Upper lobe of left lung (tissue), 6 donors: ENCODE measurements around the gene TCTN3. TPM values are rescaled to one million over a fixed set of nuclear protein-coding genes. Genes with fewer than 3 reads are reported as not detected.

Experiments used
- ATAC-seq, 2 donors: fragments of 200-7000 bp; cut with Tn5 transposase; one replicate each; pipeline ENCODE4 v1.9.1; 2022; ENCODE audit warnings: mild to moderate bottlenecking in 2 of 2, moderate library complexity in 2 of 2; ENCODE audit not compliant: low FRiP score in 2 of 2
- DNase-seq, 2 donors: peaks; one replicate each; pipeline ENCODE4 v3.0.0-alpha.2; 2019 to 2020
- H3K27ac ChIP-seq, 4 donors: fragments of 200-600 bp; sonication (generic); one replicate each; pipeline ENCODE4 v1.5.1; 2016 to 2019
- H3K27me3 ChIP-seq, 4 donors: fragments of 200-600 bp; sonication (generic); one replicate each; pipeline ENCODE4 v1.5.1; 2017 to 2019
- H3K36me3 ChIP-seq, 4 donors: fragments of 200-600 bp; sonication (generic); one replicate each; pipeline ENCODE4 v1.5.1; 2016 to 2019
- H3K4me1 ChIP-seq, 4 donors: fragments of 200-600 bp; sonication (generic); one replicate each; pipeline ENCODE4 v1.5.1; 2018 to 2019
- H3K4me3 ChIP-seq, 4 donors: fragments of 200-600 bp; sonication (generic); one replicate each; pipeline ENCODE4 v1.5.1; 2017 to 2019; ENCODE audit warnings: mild to moderate bottlenecking in 2 of 4, moderate library complexity in 1 of 4
- H3K9me3 ChIP-seq, 4 donors: fragments of 200-600 bp; sonication (generic); one replicate each; pipeline ENCODE4 v1.5.1; 2018 to 2019
- EP300 ChIP-seq, 4 donors: sonication (generic); formaldehyde crosslinking; IDR thresholded peaks; one replicate each; pipeline ENCODE4 v1.5.1; 2017; ENCODE audit warnings: antibody characterized with exemption in 4 of 4, control low read depth in 2 of 4
- POLR2A ChIP-seq, 4 donors: fragments of 450-650 bp; IDR thresholded peaks; one replicate each; pipeline ENCODE4 v1.5.1; 2016 to 2017; ENCODE audit warnings: antibody characterized with exemption in 4 of 4, mild to moderate bottlenecking in 2 of 4
- POLR2AphosphoS5 ChIP-seq, 2 donors: sonication (generic); formaldehyde crosslinking; IDR thresholded peaks; one replicate each; pipeline ENCODE4 v1.5.1; 2017; ENCODE audit warnings: antibody characterized with exemption in 2 of 2
- whole genome bisulfite sequencing, 2 donors: methylation state at CpG; one replicate each; pipeline ENCODE4 v1.1.5; 2017 to 2018; 5-methylcytosine and 5-hydroxymethylcytosine counted together
- total RNA-seq, 6 donors: library from RNA; depleted of rRNA in 4 of 6; stranded (reverse); fragments of >200 nt in 4 of 6; gene quantifications; one replicate each; pipeline versions ENCODE4 v1.1.0 to v1.2.1, GENCODE V29; 2016 to 2021
- TF ChIP-seq, protein P1 (sequence below), 6 experiments: fragments of 450-650 bp in 4 of 6; fragments of 200-600 bp in 2 of 6; sonication (generic) in 2 of 6; IDR thresholded peaks; one replicate each; pipeline ENCODE4 v1.5.1; 2016 to 2019; ENCODE audit warnings: antibody characterized with exemption in 6 of 6
- donor health status: DM: no; HTN: no; CAD: no; lungs with moderate emphysema.
- donor health status: DM: no; HTN: yes; CAD: no; lungs with severe emphysema.

Gene TCTN3, protein sequence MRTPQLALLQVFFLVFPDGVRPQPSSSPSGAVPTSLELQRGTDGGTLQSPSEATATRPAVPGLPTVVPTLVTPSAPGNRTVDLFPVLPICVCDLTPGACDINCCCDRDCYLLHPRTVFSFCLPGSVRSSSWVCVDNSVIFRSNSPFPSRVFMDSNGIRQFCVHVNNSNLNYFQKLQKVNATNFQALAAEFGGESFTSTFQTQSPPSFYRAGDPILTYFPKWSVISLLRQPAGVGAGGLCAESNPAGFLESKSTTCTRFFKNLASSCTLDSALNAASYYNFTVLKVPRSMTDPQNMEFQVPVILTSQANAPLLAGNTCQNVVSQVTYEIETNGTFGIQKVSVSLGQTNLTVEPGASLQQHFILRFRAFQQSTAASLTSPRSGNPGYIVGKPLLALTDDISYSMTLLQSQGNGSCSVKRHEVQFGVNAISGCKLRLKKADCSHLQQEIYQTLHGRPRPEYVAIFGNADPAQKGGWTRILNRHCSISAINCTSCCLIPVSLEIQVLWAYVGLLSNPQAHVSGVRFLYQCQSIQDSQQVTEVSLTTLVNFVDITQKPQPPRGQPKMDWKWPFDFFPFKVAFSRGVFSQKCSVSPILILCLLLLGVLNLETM
- 10 to 100 TPM; 12.6 to 27.6 (median 25.5) TPM for total RNA-seq

DNA sequence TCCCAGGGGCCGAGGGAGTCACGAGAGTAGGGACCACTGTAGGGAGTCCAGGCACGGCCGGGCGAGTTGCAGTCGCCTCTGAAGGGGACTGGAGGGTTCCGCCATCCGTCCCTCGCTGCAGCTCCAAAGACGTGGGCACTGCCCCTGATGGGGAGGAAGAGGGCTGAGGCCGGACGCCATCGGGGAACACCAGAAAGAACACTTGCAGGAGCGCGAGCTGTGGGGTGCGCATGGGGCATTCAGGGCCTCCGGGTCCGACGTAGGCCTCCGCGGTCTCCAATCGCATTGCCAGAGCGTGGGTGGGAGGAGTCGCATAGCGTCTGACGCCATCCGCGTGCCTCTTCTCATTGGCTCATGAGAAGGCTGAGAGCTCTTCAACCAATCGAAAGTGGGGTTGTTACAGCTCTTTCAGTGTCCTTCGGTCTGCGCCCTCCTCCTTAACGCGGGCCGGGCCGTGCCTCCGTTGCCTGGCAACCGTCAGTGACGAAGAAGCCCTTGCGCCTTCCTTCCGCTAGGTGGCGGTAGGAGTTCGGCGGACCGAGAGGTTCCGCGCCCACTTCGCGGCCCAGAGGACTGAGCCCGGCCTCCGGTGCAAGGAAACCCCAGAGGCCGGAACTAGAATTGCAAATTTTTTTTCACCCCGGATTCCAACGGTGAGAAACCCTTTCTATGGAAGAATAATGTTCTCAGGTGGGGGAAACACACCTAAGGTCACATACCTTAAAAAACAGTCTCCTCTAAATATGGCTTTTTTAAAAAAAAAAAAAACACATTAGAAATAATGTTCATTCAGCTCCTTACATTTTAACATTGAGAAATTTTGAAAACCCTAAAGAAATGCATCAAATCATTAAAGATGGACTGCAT is at the start of gene TCTN3:
Gene TCTN3 (minus strand): TSS at position 260 of the 867 bp plus-strand sequence. CDS start 28 bp downstream, at position 232.
- peaks cover 0 to 28% (median 6%) of the 10 kb centered on the region in 4 donors for H3K36me3 ChIP-seq
- DNase-seq (peak; percentile 94 to 99), ATAC-seq (peak; percentile 100)
- 0 to 1% methylated on average over 25 to 48 of the region's 53 CpGs for WGBS, 2 donors
- peak within 1 kb of the TSS; percentile 72 to 86 (median 78) for H3K4me3 ChIP-seq
- TF ChIP-seq POLR2A (IDR thresholded peaks at IDR 0.05), result peak in 3 of 4 donors; percentile 59 to 84 (median 78)
- TF ChIP-seq, protein P1, sequence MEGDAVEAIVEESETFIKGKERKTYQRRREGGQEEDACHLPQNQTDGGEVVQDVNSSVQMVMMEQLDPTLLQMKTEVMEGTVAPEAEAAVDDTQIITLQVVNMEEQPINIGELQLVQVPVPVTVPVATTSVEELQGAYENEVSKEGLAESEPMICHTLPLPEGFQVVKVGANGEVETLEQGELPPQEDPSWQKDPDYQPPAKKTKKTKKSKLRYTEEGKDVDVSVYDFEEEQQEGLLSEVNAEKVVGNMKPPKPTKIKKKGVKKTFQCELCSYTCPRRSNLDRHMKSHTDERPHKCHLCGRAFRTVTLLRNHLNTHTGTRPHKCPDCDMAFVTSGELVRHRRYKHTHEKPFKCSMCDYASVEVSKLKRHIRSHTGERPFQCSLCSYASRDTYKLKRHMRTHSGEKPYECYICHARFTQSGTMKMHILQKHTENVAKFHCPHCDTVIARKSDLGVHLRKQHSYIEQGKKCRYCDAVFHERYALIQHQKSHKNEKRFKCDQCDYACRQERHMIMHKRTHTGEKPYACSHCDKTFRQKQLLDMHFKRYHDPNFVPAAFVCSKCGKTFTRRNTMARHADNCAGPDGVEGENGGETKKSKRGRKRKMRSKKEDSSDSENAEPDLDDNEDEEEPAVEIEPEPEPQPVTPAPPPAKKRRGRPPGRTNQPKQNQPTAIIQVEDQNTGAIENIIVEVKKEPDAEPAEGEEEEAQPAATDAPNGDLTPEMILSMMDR (IDR thresholded peaks at IDR 0.05), result peak; percentile 96 to 100 (median 100)
- peak; percentile 53 to 60 for TF ChIP-seq POLR2AphosphoS5 (IDR thresholded peaks at IDR 0.05)
- no peak for TF ChIP-seq EP300 (IDR thresholded peaks at IDR 0.05)
- peak within 1 kb of the TSS; percentile 70 to 87 (median 81) for H3K27ac ChIP-seq
- H3K4me1 ChIP-seq, result peaks cover 16 to 22% (median 20%) of the 10 kb centered on the region in 4 donors
- no peaks in the 10 kb centered on the region for H3K27me3 ChIP-seq
- H3K9me3 ChIP-seq, result no peaks in the 10 kb centered on the region

DNA sequence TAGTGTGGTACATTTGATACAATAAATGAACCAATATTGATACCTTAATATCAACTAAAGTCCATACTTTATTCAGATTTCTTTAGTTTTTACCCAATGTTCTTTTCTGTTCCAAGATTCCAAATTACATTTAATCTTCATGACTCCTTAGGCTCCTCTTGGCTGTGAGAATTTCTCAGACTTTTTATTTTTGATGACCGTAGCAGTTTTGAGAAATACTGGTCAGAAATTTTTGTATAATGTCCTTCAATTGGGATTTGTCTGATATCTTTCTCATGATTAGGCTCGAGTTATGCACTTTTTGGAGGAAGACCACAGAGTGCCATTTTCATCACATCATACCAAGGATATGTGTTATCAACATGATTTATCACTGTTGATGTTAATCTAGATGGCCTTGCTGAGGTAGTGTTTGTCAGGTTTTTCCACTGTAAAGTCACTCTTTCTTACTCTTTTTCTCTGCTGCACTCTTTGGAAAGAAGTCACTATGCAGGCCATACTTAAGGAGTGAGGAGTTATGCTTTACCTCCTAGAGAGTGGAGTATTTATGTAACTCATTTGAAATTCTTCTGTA is 49.3 kb upstream of the TCTN3 start:
- Histone ChIP-seq H3K4me1 (peaks cover 14 to 27% (median 19%) of the 10 kb centered on the region in 4 donors), H3K27ac (peak overlapping the region in 3 of 4 donors; percentile 65 to 74 (median 74)), H3K9me3 (no peaks in the 10 kb centered on the region), H3K4me3 (no peak overlapping the region), H3K36me3 (no peaks in the 10 kb centered on the region), H3K27me3 (no peaks in the 10 kb centered on the region)
- 70 to 76% methylated on average over 2 of the region's 2 CpGs for WGBS, 2 donors
- no peak for DNase-seq
- TF ChIP-seq EP300 (IDR thresholded peaks at IDR 0.05) (no peak), POLR2AphosphoS5 (IDR thresholded peaks at IDR 0.05) (no peak), POLR2A (IDR thresholded peaks at IDR 0.05) (no peak)
- TF ChIP-seq, protein P1 (IDR thresholded peaks at IDR 0.05), result no peak
- ATAC-seq, result no peak

DNA sequence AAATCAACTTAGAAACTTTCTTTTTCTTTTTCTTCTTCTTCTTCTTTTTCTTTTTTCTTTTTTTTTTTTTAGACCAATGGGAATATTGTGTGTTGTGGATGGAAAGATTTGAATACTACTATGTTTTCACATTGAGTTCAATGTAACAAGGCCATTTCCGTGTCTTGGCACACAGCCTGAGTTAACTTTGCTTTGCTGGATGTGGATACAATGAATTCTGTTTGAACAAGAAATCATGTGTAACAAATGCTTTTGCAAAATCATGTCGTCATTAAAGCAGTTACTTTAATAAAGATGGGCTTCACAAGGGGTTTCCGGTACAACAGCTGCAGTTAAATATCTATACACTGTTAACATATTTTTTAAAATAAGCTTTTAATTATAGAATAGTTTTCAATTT is 48.8 kb upstream of the TCTN3 start:
- no peak for TF ChIP-seq EP300 (IDR thresholded peaks at IDR 0.05)
- TF ChIP-seq POLR2A (IDR thresholded peaks at IDR 0.05), result no peak
- TF ChIP-seq, protein P1 (IDR thresholded peaks at IDR 0.05), result no peak
- TF ChIP-seq POLR2AphosphoS5 (IDR thresholded peaks at IDR 0.05), result no peak
- no peaks in the 10 kb centered on the region for H3K9me3 ChIP-seq
- H3K27ac ChIP-seq, result peak overlapping the region in 3 of 4 donors; percentile 65 to 74 (median 74)
- no peaks in the 10 kb centered on the region for H3K27me3 ChIP-seq
- H3K4me3 ChIP-seq, result no peak overlapping the region
- ATAC-seq (no peak), DNase-seq (peak in 1 of 2 donors; percentile 50)
- H3K36me3 ChIP-seq, result no peaks in the 10 kb centered on the region
- 18 to 31% methylated on average over 3 of the region's 3 CpGs for WGBS, 2 donors
- H3K4me1 ChIP-seq, result peaks cover 14 to 27% (median 19%) of the 10 kb centered on the region in 4 donors

DNA sequence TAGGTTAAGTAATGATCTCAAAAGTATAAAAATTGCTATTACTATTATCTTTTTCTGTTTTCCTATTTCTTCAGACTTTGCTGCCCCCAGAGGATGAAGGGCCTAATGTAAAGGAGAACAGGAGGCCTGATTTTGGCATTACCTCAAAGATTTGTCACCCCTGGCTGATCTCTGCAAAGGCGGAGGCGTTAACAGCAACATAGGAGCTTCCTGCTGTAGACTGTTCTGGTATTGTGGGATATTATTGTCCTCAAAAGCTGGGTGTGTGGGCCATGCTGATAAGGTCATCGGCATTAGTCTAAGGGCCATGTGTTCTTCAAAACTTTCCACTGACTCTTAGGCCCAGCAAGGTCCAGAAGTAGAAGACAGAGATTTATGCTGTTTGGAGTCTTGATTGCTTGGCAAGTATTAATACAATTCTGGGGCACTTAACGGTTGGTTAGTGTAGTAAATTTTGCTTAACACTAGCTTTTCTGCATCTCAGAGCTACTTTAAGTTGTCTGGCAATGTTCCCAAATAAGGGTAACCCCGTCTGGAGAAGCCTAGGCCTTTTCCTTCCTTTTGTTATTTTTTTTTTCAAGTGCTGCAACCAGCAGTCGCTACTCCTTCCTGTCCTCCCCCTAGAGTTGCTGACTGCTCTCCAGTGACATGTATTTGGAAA is 48.2 kb upstream of the TCTN3 start:
- DNase-seq, result peak in 1 of 2 donors; percentile 40
- Histone ChIP-seq H3K9me3 (no peaks in the 10 kb centered on the region), H3K27me3 (no peaks in the 10 kb centered on the region), H3K27ac (peak overlapping the region; percentile 33 to 74 (median 70)), H3K4me1 (peaks cover 14 to 27% (median 19%) of the 10 kb centered on the region in 4 donors), H3K36me3 (no peaks in the 10 kb centered on the region), H3K4me3 (no peak overlapping the region)
- peak; percentile 70 to 77 for ATAC-seq
- 18 to 19% methylated on average over 6 of the region's 6 CpGs for WGBS, 2 donors
- TF ChIP-seq, protein P1 (IDR thresholded peaks at IDR 0.05), result peak in 3 of 6 experiments; percentile 21 to 22 (median 22)
- peak; percentile 38 to 70 for TF ChIP-seq POLR2AphosphoS5 (IDR thresholded peaks at IDR 0.05)
- no peak for TF ChIP-seq POLR2A (IDR thresholded peaks at IDR 0.05)
- TF ChIP-seq EP300 (IDR thresholded peaks at IDR 0.05), result peak in 1 of 4 donors; percentile 43
